SK-N-SH (cell line): ENCODE results near the gene CASP9.

Experiments used
- CTCF ChIP-seq: fragments of 200-600 bp; sonication (generic); IDR thresholded peaks from 2 replicates; pipeline ENCODE4 v1.6.1; 2017; ENCODE audit warnings: antibody characterized with exemption, mild to moderate bottlenecking, moderate library complexity
- EP300 ChIP-seq, 2 experiments: IDR thresholded peaks; 2 replicates each; pipeline versions ENCODE4 v1.4.0 to v1.6.1; 2012; ENCODE audit warnings: borderline replicate concordance in 1 of 2, low read depth in 1 of 2, low read length in 1 of 2
- RFX5 ChIP-seq: IDR thresholded peaks from 2 replicates; pipeline ENCODE4 v1.6.1; 2012; ENCODE audit warnings: mild to moderate bottlenecking, improper control_type of control experiment, low read length

GRCh38 chr1:15477646-15478212, 46.3 kb downstream of the CASP9 start:
- TF ChIP-seq EP300 (IDR thresholded peaks at IDR 0.05; ENCODE audit: borderline replicate concordance in 1 of 2, low read depth in 1 of 2, low read length in 1 of 2) (no peak), RFX5 (no peak), CTCF (no peak)
